Measurements from ENCODE around the gene GUCY1A1. TPM values are rescaled to one million over a fixed set of nuclear protein-coding genes. Genes with fewer than 3 reads are reported as not detected.

Gene GUCY1A1
- total and polyA plus RNA-seq, 2 of the 4 experiments (the other 2 are of a cell fraction): 0.19 to 0.54 TPM

GRCh38 chr4:155759372-155760252 lies 93.0 kb downstream of the GUCY1A1 start:
- Histone ChIP-seq H3K14ac (replicated peaks; ENCODE audit: low read depth, low read length) (no peak overlapping the region), H3K4me1 (ENCODE audit: control insufficient read depth, insufficient read depth, low read length) (peaks cover 5% of the 10 kb centered on the region; the same call in 1 of the 2 replicates), H3K4ac (ENCODE audit: low read depth, low read length) (peak overlapping the region; percentile 51; the same call in 1 of the 2 replicates), H4K20me1 (ENCODE audit: insufficient read depth, low read length) (no peaks in the 10 kb centered on the region), H3K36me3 (ENCODE audit: control insufficient read depth, insufficient read depth, low read length) (no peaks in the 10 kb centered on the region; the same call in 1 of the 2 replicates), H3K18ac (ENCODE audit: low read depth, low read length) (peak overlapping the region; percentile 16; the same call in 1 of the 2 replicates), H2BK15ac (ENCODE audit: low read depth, low read length) (no peak overlapping the region), H2AK5ac (ENCODE audit: low read depth, low read length) (no peak overlapping the region), H4K91ac (ENCODE audit: insufficient read depth, low read depth, low read length) (no peak overlapping the region), H3K23ac (ENCODE audit: low read depth, low read length) (peak overlapping the region; percentile 37; the same call in 1 of the 2 replicates), H4K8ac (ENCODE audit: low read depth in 2 of 2, low read length in 2 of 2) (no peak overlapping the region), H3K9me3 (ENCODE audit: control insufficient read depth, insufficient read depth, low read length) (no peaks in the 10 kb centered on the region), H2BK120ac (ENCODE audit: low read depth, low read length) (peak overlapping the region; percentile 18), H3K27ac (ENCODE audit: insufficient read depth, low read length) (peak overlapping the region; percentile 28; the same call in 1 of the 2 replicates), H2AK9ac (replicated peaks; ENCODE audit: low read depth, low read length, poor library complexity) (peak overlapping the region; percentile 87), H3K9ac (ENCODE audit: low read depth, low read length) (peak overlapping the region; percentile 32), H3K9me1 (ENCODE audit: insufficient read depth, low read length) (no peaks in the 10 kb centered on the region), H3K56ac (ENCODE audit: extremely low read depth, insufficient read depth, low read length) (no peak overlapping the region), H3K27me3 (ENCODE audit: control insufficient read depth, insufficient read depth, low read length) (no peaks in the 10 kb centered on the region), H3K4me3 (ENCODE audit: insufficient read depth, low read depth, low read length) (peak overlapping the region; percentile 67), H3K79me1 (ENCODE audit: low read depth in 1 of 2, low read length in 2 of 2) (no peaks in the 10 kb centered on the region), H2AFZ (replicated peaks; ENCODE audit: low read length, poor library complexity) (peak overlapping the region; percentile 96), H4K5ac (ENCODE audit: low read depth, low read length) (no peak overlapping the region; the same call in 1 of the 2 replicates), H2BK20ac (ENCODE audit: low read depth, low read length) (no peak overlapping the region), H2BK5ac (ENCODE audit: low read depth, low read length, poor library complexity, severe bottlenecking) (no peak overlapping the region), H3K4me2 (ENCODE audit: low read depth, low read length) (peak overlapping the region; percentile 76)
- dilution Hi-C loops (cut with HindIII; ENCODE audit: low sequenced_read_pairs, unreplicated experiment) (no loop called here), intact Hi-C loops (cut with micrococcal nuclease) (loop anchor here (5.0 kb wide), 1 partner anchor 232 kb away; no protein-coding TSS in a partner anchor), in situ Hi-C loops (cut with MboI; ENCODE audit: low sequenced_read_pairs) (no loop called here)
- CTCF ChIA-PET: interaction anchor here (1.2 kb wide), 1 partner anchor 13 kb away, joined by 3 read pairs; no protein-coding TSS in a partner anchor
- POLR2A ChIA-PET (ENCODE audit: unreplicated experiment): interaction anchor here (0.6 kb wide), 1 partner anchor 937 kb away, joined by 6 read pairs; no protein-coding TSS in a partner anchor
- peak; percentile 16 for DNase-seq
- TF ChIP-seq CHD1 (IDR thresholded peaks at IDR 0.05; ENCODE audit: low read depth, low read length): no peak
- no peak for TF ChIP-seq MAZ (IDR thresholded peaks at IDR 0.05; ENCODE audit: borderline replicate concordance, low read depth, low read length)
- no peak for TF ChIP-seq POLR2A (IDR thresholded peaks at IDR 0.05; ENCODE audit: low read depth, low read length)
- no peak for TF ChIP-seq NFE2L2 (IDR thresholded peaks at IDR 0.05; ENCODE audit: low read depth, low read length)
- ATAC-seq (ENCODE audit: low read depth): peak; percentile 45
- no TSS peak for BruUV-seq (replicated peaks)
- WGBS, 2 experiments (ENCODE audit: extremely low coverage in 2 of 2, insufficient read length in 1 of 2): 0% methylated on average over 2 of the region's 77 CpGs; no CpG with 5 or more reads in 1 of the 2 experiments
